Neuronal stem cell (in vitro differentiated cells): ENCODE results near the gene EIF2S2.

Source experiments
- DNase-seq: peaks from one replicate; pipeline ENCODE4 v3.0.0-alpha.2; 2013; ENCODE audit warnings: low spot score
- H2AFZ ChIP-seq: one replicate; pipeline ENCODE4 v1.6.1; 2013; ENCODE audit warnings: mild to moderate bottlenecking, low read length, inconsistent platforms
- H2AK5ac ChIP-seq: 2 replicates; pipeline ENCODE4 v1.6.1; 2013; ENCODE audit warnings: low read depth, mild to moderate bottlenecking, inconsistent platforms, low read length, moderate library complexity, mixed read lengths
- H2BK120ac ChIP-seq: 2 replicates; pipeline ENCODE4 v1.6.1; 2013; ENCODE audit warnings: low read depth, mild to moderate bottlenecking, inconsistent platforms, low read length, moderate library complexity, mixed read lengths
- H2BK12ac ChIP-seq: one replicate; pipeline ENCODE4 v1.6.1; 2013; ENCODE audit warnings: low read length, inconsistent platforms
- H2BK15ac ChIP-seq: 2 replicates; pipeline ENCODE4 v1.6.1; 2013; ENCODE audit warnings: mild to moderate bottlenecking, low read length, inconsistent platforms, mixed read lengths
- H2BK5ac ChIP-seq: one replicate; pipeline ENCODE4 v1.6.1; 2013; ENCODE audit warnings: inconsistent platforms, mild to moderate bottlenecking, low read length, moderate library complexity
- H3K14ac ChIP-seq: one replicate; pipeline ENCODE4 v1.6.1; 2013; ENCODE audit warnings: low read length, inconsistent platforms
- H3K18ac ChIP-seq: 2 replicates; pipeline ENCODE4 v1.6.1; 2013; ENCODE audit warnings: low read length, inconsistent platforms
- H3K23ac ChIP-seq: 2 replicates; pipeline ENCODE4 v1.6.1; 2013; ENCODE audit warnings: low read depth, mild to moderate bottlenecking, mixed read lengths, low read length, inconsistent platforms; ENCODE audit not compliant: poor library complexity
- H3K27ac ChIP-seq: replicated peaks from 3 replicates; pipeline ENCODE4 v1.5.1; 2013; ENCODE audit warnings: low read length, inconsistent platforms
- H3K27me3 ChIP-seq, 3 experiments: 2 replicates each; pipeline ENCODE4 v1.6.1; 2013; ENCODE audit warnings: low read length in 3 of 3, mild to moderate bottlenecking in 2 of 3, inconsistent platforms in 1 of 3, low read depth in 1 of 3, mixed read lengths in 1 of 3, moderate library complexity in 1 of 3; ENCODE audit not compliant: control insufficient read depth in 3 of 3, insufficient read depth in 3 of 3
- H3K36me3 ChIP-seq, 2 donors: replicated peaks in 1 of 2; 2 replicates each; pipeline ENCODE4 v1.6.1; 2013; ENCODE audit warnings: low read length in 2 of 2; ENCODE audit not compliant: control insufficient read depth in 2 of 2, insufficient read depth in 2 of 2
- H3K4ac ChIP-seq: 2 replicates; pipeline ENCODE4 v1.6.1; 2013; ENCODE audit warnings: inconsistent platforms, mild to moderate bottlenecking, low read length, moderate library complexity
- H3K4me1 ChIP-seq, 2 donors: 1 replicate in 1 of 2; 2 replicates in 1 of 2; pipeline ENCODE4 v1.6.1; 2013; ENCODE audit warnings: low read length in 2 of 2, low read depth in 1 of 2; ENCODE audit not compliant: control insufficient read depth in 2 of 2, insufficient read depth in 1 of 2
- H3K4me2 ChIP-seq: one replicate; pipeline ENCODE4 v1.6.1; 2013; ENCODE audit warnings: mild to moderate bottlenecking, low read length, inconsistent platforms; ENCODE audit not compliant: insufficient read depth, poor library complexity, severe bottlenecking
- H3K4me3 ChIP-seq, 2 donors: 2 replicates each; pipeline ENCODE4 v1.5.1; 2013; ENCODE audit warnings: low read length in 2 of 2, mild to moderate bottlenecking in 2 of 2, inconsistent platforms in 1 of 2, moderate library complexity in 1 of 2
- H3K79me1 ChIP-seq: one replicate; pipeline ENCODE4 v1.6.1; 2013; ENCODE audit warnings: low read depth, mild to moderate bottlenecking, inconsistent platforms, low read length, moderate library complexity
- H3K9ac ChIP-seq: one replicate; pipeline ENCODE4 v1.6.1; 2013; ENCODE audit warnings: mild to moderate bottlenecking, low read depth, low read length, inconsistent platforms; ENCODE audit not compliant: poor library complexity
- H3K9me3 ChIP-seq, 2 donors: replicated peaks in 1 of 2; 2 replicates each; pipeline versions ENCODE3 to v1.6.1; 2013; ENCODE audit warnings: low read length in 2 of 2, mild to moderate bottlenecking in 2 of 2, inconsistent platforms in 1 of 2, low read depth in 1 of 2, mixed read lengths in 1 of 2, moderate library complexity in 1 of 2; ENCODE audit not compliant: control insufficient read depth in 2 of 2, insufficient read depth in 1 of 2
- H4K8ac ChIP-seq: one replicate; pipeline ENCODE4 v1.6.1; 2013; ENCODE audit warnings: low read depth, mild to moderate bottlenecking, inconsistent platforms, low read length, moderate library complexity
- H4K91ac ChIP-seq: one replicate; pipeline ENCODE4 v1.6.1; 2013; ENCODE audit warnings: low read length, low read depth, mild to moderate bottlenecking, inconsistent platforms; ENCODE audit not compliant: poor library complexity
- WGBS, 2 donors: extraction: QIAGEN DNeasy Blood & Tissue Kit; methylation state at CpG; one replicate each; pipeline ENCODE4 v1.1.7; 2013; ENCODE audit warnings: missing lambda C conversion rate in 2 of 2, mixed read lengths in 1 of 2; ENCODE audit not compliant: insufficient read length in 2 of 2, insufficient replicate concordance in 1 of 2; ENCODE audit errors: extremely low coverage in 2 of 2; 5-methylcytosine and 5-hydroxymethylcytosine counted together

EIF2S2 gene

GRCh38 chr20:34045294-34045693, 66.7 kb downstream of the EIF2S2 start:
- H2BK5ac ChIP-seq, result no peak overlapping the region
- H3K27me3 ChIP-seq, result no peaks in the 10 kb centered on the region
- H3K9ac ChIP-seq, result no peak overlapping the region
- H2AK5ac ChIP-seq, result no peak overlapping the region
- H3K18ac ChIP-seq, result no peak overlapping the region
- H2BK12ac ChIP-seq, result no peak overlapping the region
- no CpG with 5 or more reads among the region's 2 CpGs for WGBS, 2 donors
- H3K4me3 ChIP-seq, result no peak overlapping the region
- H3K79me1 ChIP-seq, result peaks cover 2% of the 10 kb centered on the region
- no peak overlapping the region for H4K91ac ChIP-seq
- no peak overlapping the region for H3K14ac ChIP-seq
- H2AFZ ChIP-seq, result no peak overlapping the region
- no peak overlapping the region for H2BK15ac ChIP-seq
- H3K9me3 ChIP-seq, result no peaks in the 10 kb centered on the region
- no peak overlapping the region for H3K23ac ChIP-seq
- H3K4me1 ChIP-seq, result peaks cover 0 to 5% of the 10 kb centered on the region in 2 donors
- no peak overlapping the region for H3K4me2 ChIP-seq
- peaks cover 0 to 45% of the 10 kb centered on the region in 2 donors for H3K36me3 ChIP-seq
- no peak overlapping the region for H3K27ac ChIP-seq
- H4K8ac ChIP-seq, result no peak overlapping the region
- no peak overlapping the region for H2BK120ac ChIP-seq
- no peak for DNase-seq
- H3K4ac ChIP-seq, result no peak overlapping the region

- no peak overlapping the region for H2AFZ ChIP-seq
- H3K14ac ChIP-seq, result no peak overlapping the region
- no peak overlapping the region for H3K4me3 ChIP-seq
- H3K9ac ChIP-seq, result no peak overlapping the region
- H3K23ac ChIP-seq, result no peak overlapping the region
- no peak overlapping the region for H2BK5ac ChIP-seq
- peaks cover 0 to 50% of the 10 kb centered on the region in 2 donors for H3K36me3 ChIP-seq
- H2BK15ac ChIP-seq, result no peak overlapping the region
- no peaks in the 10 kb centered on the region for H3K9me3 ChIP-seq
- H3K4me2 ChIP-seq, result no peak overlapping the region
- no peak overlapping the region for H2AK5ac ChIP-seq
- no peak overlapping the region for H4K91ac ChIP-seq
- no peaks in the 10 kb centered on the region for H3K27me3 ChIP-seq
- DNase-seq, result no peak
- H3K79me1 ChIP-seq, result peaks cover 2% of the 10 kb centered on the region
- peaks cover 0 to 6% of the 10 kb centered on the region in 2 donors for H3K4me1 ChIP-seq
- H2BK120ac ChIP-seq, result no peak overlapping the region
- H3K27ac ChIP-seq, result no peak overlapping the region
- no peak overlapping the region for H2BK12ac ChIP-seq
- H3K4ac ChIP-seq, result no peak overlapping the region
- H4K8ac ChIP-seq, result no peak overlapping the region
- H3K18ac ChIP-seq, result no peak overlapping the region
Observed at GRCh38 chr20:34043025-34043424, 69.0 kb downstream of the EIF2S2 start.

GRCh38 chr20:34042262-34042661, 69.8 kb downstream of the EIF2S2 start:
- Histone ChIP-seq H2BK120ac (no peak overlapping the region), H2AFZ (no peak overlapping the region), H3K79me1 (peaks cover 2% of the 10 kb centered on the region), H3K9me3 (no peaks in the 10 kb centered on the region), H3K4me1 (peaks cover 0 to 6% of the 10 kb centered on the region in 2 donors), H4K8ac (no peak overlapping the region), H3K9ac (no peak overlapping the region), H3K36me3 (peaks cover 0 to 44% of the 10 kb centered on the region in 2 donors), H3K14ac (no peak overlapping the region), H2AK5ac (no peak overlapping the region), H3K27me3 (no peaks in the 10 kb centered on the region), H3K23ac (no peak overlapping the region), H2BK12ac (no peak overlapping the region), H4K91ac (no peak overlapping the region), H3K18ac (no peak overlapping the region), H3K4ac (no peak overlapping the region), H3K27ac (no peak overlapping the region), H3K4me3 (no peak overlapping the region), H2BK15ac (no peak overlapping the region), H2BK5ac (no peak overlapping the region), H3K4me2 (no peak overlapping the region)
- WGBS, 2 donors, result no CpG with 5 or more reads among the region's 4 CpGs
- DNase-seq, result no peak

- Histone ChIP-seq H3K79me1 (peaks cover 2% of the 10 kb centered on the region), H2BK120ac (no peak overlapping the region), H2AK5ac (no peak overlapping the region), H3K27me3 (no peaks in the 10 kb centered on the region), H3K4me3 (no peak overlapping the region), H4K8ac (no peak overlapping the region), H3K4me2 (no peak overlapping the region), H3K14ac (no peak overlapping the region), H3K36me3 (peaks cover 0 to 48% of the 10 kb centered on the region in 2 donors), H2BK12ac (no peak overlapping the region), H3K23ac (no peak overlapping the region), H3K18ac (no peak overlapping the region), H3K9ac (no peak overlapping the region), H2AFZ (no peak overlapping the region), H3K27ac (no peak overlapping the region), H2BK5ac (no peak overlapping the region), H3K9me3 (peaks cover 0 to 5% of the 10 kb centered on the region in 2 donors), H2BK15ac (no peak overlapping the region), H3K4ac (no peak overlapping the region), H4K91ac (no peak overlapping the region), H3K4me1 (peaks cover 4 to 9% of the 10 kb centered on the region in 2 donors)
- no CpG with 5 or more reads among the region's 4 CpGs for WGBS, 2 donors
- no peak for DNase-seq
Observed at GRCh38 chr20:34041226-34041625, 70.8 kb downstream of the EIF2S2 start.
